OCI-LY7 (cell line): Measurements from ENCODE around the gene POU2F3. TPM values are rescaled to one million over a fixed set of nuclear protein-coding genes. Genes with fewer than 3 reads are reported as not detected.

Experiments used
- BruUV-seq: library from RNA; stranded (reverse); fragments of 400-500 nt; replicated peaks from 2 replicates; lab custom pipeline; 2021; lab: Mats Ljungman, UMichigan
- CTCF ChIA-PET: fragments of 300-600 bp; sonication (Branson Sonifier 250); formaldehyde crosslinking; loops from one replicate; lab custom pipeline; 2022; ENCODE audit warnings: antibody characterized with exemption; ENCODE audit not compliant: unreplicated experiment; lab: Charles Lee
- POLR2A ChIA-PET: fragments of 300-600 bp; sonication (Branson Sonifier 250); formaldehyde crosslinking; loops from one replicate; lab custom pipeline; 2022; ENCODE audit warnings: antibody characterized with exemption; lab: Charles Lee
- DNase-seq: peaks from one replicate; pipeline ENCODE4 v3.0.0-alpha.2; 2015; ENCODE audit warnings: low spot score
- H2AFZ ChIP-seq: fragments of 200-600 bp; sonication (generic), shearing (Covaris generic); 2 replicates; pipeline ENCODE4 v1.6.1; 2014; ENCODE audit warnings: mild to moderate bottlenecking, antibody characterized with exemption, low read length, moderate library complexity
- H3K27ac ChIP-seq: fragments of 200-600 bp; sonication (generic); 2 replicates; pipeline ENCODE4 v1.5.1; 2014; ENCODE audit warnings: mixed run types, low read depth, mild to moderate bottlenecking, moderate library complexity, low read length, inconsistent platforms; ENCODE audit not compliant: poor library complexity, severe bottlenecking
- H3K36me3 ChIP-seq: fragments of 200-600 bp; sonication (generic); 2 replicates; pipeline ENCODE4 v1.6.1; 2014; ENCODE audit warnings: mild to moderate bottlenecking, antibody characterized with exemption, low read length, moderate library complexity, mixed read lengths; ENCODE audit not compliant: insufficient read depth
- H3K4me1 ChIP-seq: fragments of 200-600 bp; sonication (generic); 2 replicates; pipeline ENCODE4 v1.5.1; 2014; ENCODE audit warnings: mild to moderate bottlenecking, low read length; ENCODE audit not compliant: insufficient read depth, poor library complexity, severe bottlenecking
- H3K4me2 ChIP-seq: fragments of 200-600 bp; sonication (generic); 2 replicates; pipeline ENCODE4 v1.6.1; 2014; ENCODE audit warnings: mild to moderate bottlenecking, low read length
- H3K4me3 ChIP-seq: fragments of 200-600 bp; sonication (generic); 2 replicates; pipeline ENCODE4 v1.5.1; 2014; ENCODE audit warnings: mild to moderate bottlenecking, low read depth, low read length; ENCODE audit not compliant: poor library complexity, severe bottlenecking
- H3K79me2 ChIP-seq: fragments of 200-600 bp; sonication (generic); 2 replicates; pipeline ENCODE4 v1.6.1; 2016; ENCODE audit warnings: low read depth, mild to moderate bottlenecking, low read length, moderate library complexity, mixed read lengths; ENCODE audit not compliant: insufficient read depth
- H3K9me2 ChIP-seq: fragments of 200-600 bp; sonication (generic); 2 replicates; pipeline ENCODE4 v1.6.1; 2016; ENCODE audit warnings: mild to moderate bottlenecking, low read length, mixed read lengths; ENCODE audit not compliant: insufficient read depth
- H3K9me3 ChIP-seq: fragments of 200-600 bp; sonication (generic); 2 replicates; pipeline ENCODE4 v1.6.1; 2014; ENCODE audit warnings: mild to moderate bottlenecking, mixed run types, low read length, mixed read lengths
- H4K20me1 ChIP-seq: fragments of 200-600 bp; sonication (generic); 2 replicates; pipeline ENCODE4 v1.6.1; 2014; ENCODE audit warnings: mild to moderate bottlenecking, antibody characterized with exemption, low read length, moderate library complexity, mixed read lengths; ENCODE audit not compliant: insufficient read depth
- CTCF ChIP-seq: fragments of 200-600 bp; sonication (generic); conservative IDR thresholded peaks from 2 replicates; pipeline ENCODE4 v1.5.1; 2014; ENCODE audit warnings: mild to moderate bottlenecking, antibody characterized with exemption, low read length, moderate library complexity, mixed read lengths
- EZH2phosphoT487 ChIP-seq: fragments of 200-600 bp; sonication (generic); IDR thresholded peaks from 2 replicates; pipeline ENCODE4 v1.6.1; 2018; ENCODE audit warnings: low read depth, borderline replicate concordance, mild to moderate bottlenecking, mixed run types, antibody characterized with exemption, low read length, moderate library complexity, mixed read lengths
- intact Hi-C: fragments of 100-400 bp; cut with micrococcal nuclease; formaldehyde crosslinking; loops from one replicate; pipeline ENCODE4 v1.10.0; 2022; ENCODE audit not compliant: unreplicated experiment
- total RNA-seq, 2 experiments: library from RNA; depleted of rRNA in 1 of 2; stranded (reverse); fragments of >200 nt in 1 of 2; shearing (Covaris generic) in 1 of 2; gene quantifications; 2 replicates each; pipeline ENCODE4 v1.2.3, GENCODE V29; 2014 to 2022

Gene POU2F3
- total RNA-seq, 2 experiments from 2014 or later, result 0.16 TPM; not detected in 1

DNA sequence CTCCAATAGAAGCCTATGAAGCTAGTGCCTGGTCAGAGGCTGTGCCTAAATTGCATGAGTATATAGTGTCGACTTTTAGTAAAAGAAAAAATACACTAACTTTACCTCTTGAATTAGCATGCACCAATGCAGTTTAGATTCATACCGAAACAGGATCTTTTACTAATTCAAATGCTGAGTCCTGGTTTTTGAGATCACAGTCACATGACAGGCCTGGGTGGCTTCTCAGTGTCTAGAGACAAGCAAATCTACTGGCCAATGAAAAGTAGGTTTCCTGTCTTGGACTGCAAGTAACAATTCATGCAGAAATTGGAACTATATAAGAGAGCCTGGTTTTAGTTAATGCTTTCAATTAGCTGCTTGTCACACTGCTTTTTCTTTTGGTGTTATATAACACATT, 103.5 kb downstream of the POU2F3 start:
- peaks cover 28% of the 10 kb centered on the region for H3K4me1 ChIP-seq
- TF ChIP-seq EZH2phosphoT487, result no peak
- TF ChIP-seq CTCF, result no peak
- H3K36me3 ChIP-seq, result no peaks in the 10 kb centered on the region; the same call in 1 of the 2 replicates
- H4K20me1 ChIP-seq, result peaks cover 46% of the 10 kb centered on the region
- no peaks in the 10 kb centered on the region for H3K9me2 ChIP-seq
- peaks cover 9% of the 10 kb centered on the region for H3K9me3 ChIP-seq
- H3K4me2 ChIP-seq, result peak overlapping the region; percentile 27; the same call in 1 of the 2 replicates
- peak; percentile 4 for DNase-seq
- intact Hi-C loops, result no loop called here
- no peak overlapping the region for H3K4me3 ChIP-seq
- ChIA-PET POLR2A (no interaction called here), CTCF (no interaction called here)
- no TSS peak for BruUV-seq
- H2AFZ ChIP-seq, result no peak overlapping the region
- H3K27ac ChIP-seq, result no peak overlapping the region
- peaks cover 32% of the 10 kb centered on the region; the same call in 1 of the 2 replicates for H3K79me2 ChIP-seq

DNA sequence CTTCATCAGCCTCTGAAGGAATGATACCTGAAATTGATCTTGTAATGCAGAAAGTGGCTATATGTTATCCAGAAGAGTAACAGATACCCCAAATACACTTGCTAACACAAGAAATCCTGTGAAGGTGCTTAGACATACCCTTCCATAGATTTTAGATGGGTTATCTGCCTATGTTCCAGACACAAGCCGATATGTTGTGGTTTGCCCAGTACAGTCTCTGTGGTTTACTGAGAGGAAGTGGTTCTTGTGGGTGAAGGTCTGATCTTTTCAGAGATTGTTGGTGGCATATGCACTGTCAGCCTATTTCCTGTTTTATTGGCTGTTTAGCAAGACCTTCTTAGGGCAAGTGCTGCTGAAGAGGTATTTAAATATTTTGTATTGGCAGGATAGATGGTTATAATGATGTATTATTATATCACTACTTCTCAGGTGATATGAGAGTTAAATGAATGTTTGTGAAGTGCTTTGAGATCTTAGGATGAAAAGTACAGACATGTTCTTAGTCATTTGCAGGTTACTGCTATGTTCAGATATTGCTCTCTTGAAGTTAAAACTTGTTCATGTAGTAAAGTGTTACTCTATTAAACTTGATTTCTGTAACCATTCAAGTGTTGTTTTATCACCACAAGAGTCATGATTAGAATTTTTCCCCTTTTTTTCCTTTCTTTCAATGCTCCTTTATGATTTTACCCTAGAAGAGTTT, 104.5 kb downstream of the POU2F3 start:
- H3K4me2 ChIP-seq, result peak overlapping the region; percentile 27
- H3K4me1 ChIP-seq, result peaks cover 22% of the 10 kb centered on the region
- POLR2A ChIA-PET, result no interaction called here
- H3K4me3 ChIP-seq, result no peak overlapping the region
- H3K36me3 ChIP-seq, result no peaks in the 10 kb centered on the region; the same call in 1 of the 2 replicates
- no peak overlapping the region for H3K27ac ChIP-seq
- no TSS peak for BruUV-seq
- TF ChIP-seq EZH2phosphoT487, result no peak
- no peak for TF ChIP-seq CTCF
- H4K20me1 ChIP-seq, result peaks cover 45% of the 10 kb centered on the region
- H3K9me3 ChIP-seq, result peaks cover 9% of the 10 kb centered on the region
- H2AFZ ChIP-seq, result no peak overlapping the region
- intact Hi-C loops, result loop anchor here (1.0 kb wide), 1 partner anchor 8 kb away; the partner anchor contains the start of gene ARHGEF12
- peaks cover 26% of the 10 kb centered on the region; the same call in 1 of the 2 replicates for H3K79me2 ChIP-seq
- no peaks in the 10 kb centered on the region for H3K9me2 ChIP-seq
- DNase-seq, result peak; percentile 83
- CTCF ChIA-PET, result no interaction called here

DNA sequence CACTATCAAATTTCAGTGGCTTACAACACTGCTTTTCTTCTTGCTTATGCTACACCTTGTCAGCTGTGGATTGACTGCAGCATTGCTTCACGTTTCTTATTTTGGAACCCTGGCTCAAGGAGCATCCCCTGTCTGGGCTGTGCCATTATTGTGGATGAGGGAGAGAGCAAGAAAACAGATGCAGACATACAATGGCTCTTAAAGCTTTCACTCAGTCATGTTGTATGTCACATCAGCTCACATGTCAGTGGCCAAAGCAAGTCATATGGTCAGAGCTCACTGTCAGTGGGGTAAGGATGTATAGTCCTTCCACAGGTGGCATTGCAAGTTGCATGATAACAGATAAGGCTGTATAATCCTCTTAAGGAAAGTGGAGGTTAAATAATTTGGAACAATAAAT, 106.3 kb downstream of the POU2F3 start:
- H4K20me1 ChIP-seq, result peaks cover 51% of the 10 kb centered on the region
- no TSS peak for BruUV-seq
- H3K36me3 ChIP-seq, result no peaks in the 10 kb centered on the region; the same call in 1 of the 2 replicates
- POLR2A ChIA-PET, result no interaction called here
- H2AFZ ChIP-seq, result no peak overlapping the region
- DNase-seq, result no peak
- H3K9me2 ChIP-seq, result no peaks in the 10 kb centered on the region
- H3K4me2 ChIP-seq, result no peak overlapping the region
- H3K4me3 ChIP-seq, result no peak overlapping the region
- H3K79me2 ChIP-seq, result peaks cover 22% of the 10 kb centered on the region; the same call in 1 of the 2 replicates
- CTCF ChIA-PET, result no interaction called here
- intact Hi-C loops, result no loop called here
- peaks cover 22% of the 10 kb centered on the region for H3K4me1 ChIP-seq
- no peak for TF ChIP-seq CTCF
- no peak for TF ChIP-seq EZH2phosphoT487
- H3K27ac ChIP-seq, result no peak overlapping the region
- H3K9me3 ChIP-seq, result peaks cover 9% of the 10 kb centered on the region
